GM18499 (cell line): ENCODE measurements around the gene NPAS3.
"Not testable (repeated sequence)": the region's sequence is repeated elsewhere in the genome, so short reads cannot be mapped to it uniquely, and the experiment has no call there.

Experiments
- ATAC-seq: cut with Tn5 transposase; IDR thresholded peaks from one replicate; pipeline ENCODE4 v1.9.1; 2021; ENCODE audit warnings: moderate number of reproducible peaks; ENCODE audit not compliant: insufficient read depth, unreplicated experiment

NPAS3 gene

GRCh38 chr14:33065634-33066033 is 127.0 kb downstream of the NPAS3 start:
- no peak for ATAC-seq

GRCh38 chr14:33068040-33068439 is 129.4 kb downstream of the NPAS3 start:
- ATAC-seq: no peak

GRCh38 chr14:33068626-33069025 is 129.9 kb downstream of the NPAS3 start:
- ATAC-seq: no peak

- no peak for ATAC-seq
Observed at GRCh38 chr14:33070475-33070874, 131.8 kb downstream of the NPAS3 start.

- no peak for ATAC-seq
Observed at GRCh38 chr14:33073023-33073422, 134.3 kb downstream of the NPAS3 start.

- ATAC-seq: no peak
Observed at GRCh38 chr14:33081259-33081658, 142.6 kb downstream of the NPAS3 start.

GRCh38 chr14:33085799-33086198 is 147.1 kb downstream of the NPAS3 start:
- ATAC-seq: no peak

GRCh38 chr14:33088274-33088673 is 149.6 kb downstream of the NPAS3 start:
- not testable (repeated sequence) for ATAC-seq

- no peak for ATAC-seq
Observed at GRCh38 chr14:33098016-33098415, 159.3 kb downstream of the NPAS3 start.

- ATAC-seq: no peak
Observed at GRCh38 chr14:33103489-33103888, 164.8 kb downstream of the NPAS3 start.

- no peak for ATAC-seq
Observed at GRCh38 chr14:33103966-33104365, 165.3 kb downstream of the NPAS3 start.

- ATAC-seq: no peak
Observed at GRCh38 chr14:33110737-33111443, 172.2 kb downstream of the NPAS3 start.

- ATAC-seq: no peak
Observed at GRCh38 chr14:33114331-33114730, 175.7 kb downstream of the NPAS3 start.

- no peak for ATAC-seq
Observed at GRCh38 chr14:33118668-33119067, 180.0 kb downstream of the NPAS3 start.

GRCh38 chr14:33120341-33120740 is 181.7 kb downstream of the NPAS3 start:
- ATAC-seq: no peak

GRCh38 chr14:33120966-33121365 is 182.3 kb downstream of the NPAS3 start:
- no peak for ATAC-seq

GRCh38 chr14:33123281-33123680 is 184.6 kb downstream of the NPAS3 start:
- no peak for ATAC-seq

GRCh38 chr14:33126433-33126832 is 187.8 kb downstream of the NPAS3 start:
- no peak for ATAC-seq

- ATAC-seq: no peak
Observed at GRCh38 chr14:33127531-33127930, 188.9 kb downstream of the NPAS3 start.

- no peak for ATAC-seq
Observed at GRCh38 chr14:33131801-33132200, 193.1 kb downstream of the NPAS3 start.

- ATAC-seq: no peak
Observed at GRCh38 chr14:33134162-33134561, 195.5 kb downstream of the NPAS3 start.

- ATAC-seq: no peak
Observed at GRCh38 chr14:33134975-33135374, 196.3 kb downstream of the NPAS3 start.
